Measurements from ENCODE around the gene KCNQ1.

- no peak for TF ChIP-seq CTCF (IDR thresholded peaks at IDR 0.05)
- no peak for TF ChIP-seq POLR2A (IDR thresholded peaks at IDR 0.05)
Measured at GRCh38 chr11:2520736-2521035, 75.9 kb downstream of the KCNQ1 start.

All from sigmoid colon (tissue), 3 donors.